AG04450 (cell line): ENCODE measurements around the gene MPV17L2. TPM values are rescaled to one million over a fixed set of nuclear protein-coding genes. Genes with fewer than 3 reads are reported as not detected.

Source experiments
- CTCF ChIA-PET: fragments of 300-600, 350-600 bp; formaldehyde crosslinking; extraction: SDS; loops from one replicate; lab custom pipeline; 2022; ENCODE audit warnings: antibody characterized with exemption, inconsistent platforms; lab: Charles Lee
- POLR2A ChIA-PET: fragments of 350-600 bp; formaldehyde crosslinking; extraction: SDS; loops from one replicate; lab custom pipeline; 2021; ENCODE audit warnings: antibody characterized with exemption, inconsistent platforms; lab: Yijun Ruan, JAX
- DNase-seq: peaks from one replicate; pipeline ENCODE4 v3.0.0-alpha.2; 2011; ENCODE audit warnings: low read depth, low spot score
- H3K27ac ChIP-seq: one replicate; pipeline ENCODE4 v1.5.1; 2012; ENCODE audit warnings: low read depth, low read length, control low read depth
- H3K27me3 ChIP-seq: one replicate; pipeline ENCODE4 v1.6.0; 2012; ENCODE audit warnings: low read length; ENCODE audit not compliant: control insufficient read depth, insufficient read depth
- H3K4me3 ChIP-seq: 2 replicates; pipeline ENCODE4 v1.5.1; 2011; ENCODE audit warnings: mild to moderate bottlenecking, low read depth, low read length, control low read depth
- H3K9me3 ChIP-seq: 2 replicates; pipeline ENCODE4 v1.5.1; 2012; ENCODE audit warnings: low read length; ENCODE audit not compliant: control insufficient read depth, insufficient read depth
- polyA plus RNA-seq: library from polyadenylated mRNA; depleted of rRNA; stranded (reverse); fragments of >200 nt; gene quantifications from 2 replicates; pipeline ENCODE4 v1.2.3, GENCODE V29; 2011
- TF ChIP-seq, protein P1 (sequence below): IDR thresholded peaks from 2 replicates; pipeline ENCODE4 v1.5.1; 2011; ENCODE audit warnings: low read depth, low read length, control low read depth, inconsistent platforms

The MPV17L2 gene
- polyA plus RNA-seq, 1 experiment: 8.2 TPM

DNA sequence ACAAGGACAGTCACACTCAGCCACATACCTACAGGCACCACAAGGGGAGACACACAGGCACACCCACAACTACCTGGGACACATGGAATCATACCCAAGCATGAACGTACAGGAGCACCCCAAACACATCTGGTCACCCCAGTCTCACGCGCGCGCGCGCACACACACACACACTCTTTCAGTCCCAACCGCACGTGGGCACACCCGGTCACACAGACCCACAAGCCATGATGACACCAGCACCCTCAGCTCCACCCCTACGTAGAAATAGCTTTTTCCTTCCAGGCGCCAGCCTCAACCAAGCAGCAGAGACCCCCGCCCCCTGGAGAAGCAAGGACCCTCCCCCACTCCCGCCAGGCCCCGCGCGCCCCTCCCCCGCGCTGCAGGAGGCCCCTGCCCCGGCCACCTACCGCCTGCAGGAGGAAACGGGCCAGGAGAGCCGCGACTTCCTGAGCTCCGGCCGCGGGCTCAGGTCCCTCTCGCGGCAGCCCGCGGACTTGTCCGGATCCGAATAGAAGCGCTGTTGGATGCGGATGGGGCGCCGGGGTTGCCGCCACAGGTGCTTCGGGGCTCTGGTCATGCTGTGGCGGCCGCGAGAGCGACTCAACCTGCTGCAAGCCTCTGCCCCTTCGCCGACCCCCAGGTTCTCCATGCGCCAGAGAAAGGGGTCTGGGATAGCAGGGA, 39.7 kb downstream of the MPV17L2 start:
- Histone ChIP-seq H3K4me3 (no peak overlapping the region), H3K27me3 (peaks cover 31% of the 10 kb centered on the region), H3K27ac (no peak overlapping the region), H3K9me3 (peaks cover 12% of the 10 kb centered on the region)
- CTCF ChIA-PET: interaction anchor here (0.6 to 1.2 kb wide), 4 partner anchors 25 to 119 kb away, joined by 3 to 4 read pairs (median 3); no protein-coding TSS in a partner anchor
- no peak for DNase-seq
- TF ChIP-seq, protein P1, sequence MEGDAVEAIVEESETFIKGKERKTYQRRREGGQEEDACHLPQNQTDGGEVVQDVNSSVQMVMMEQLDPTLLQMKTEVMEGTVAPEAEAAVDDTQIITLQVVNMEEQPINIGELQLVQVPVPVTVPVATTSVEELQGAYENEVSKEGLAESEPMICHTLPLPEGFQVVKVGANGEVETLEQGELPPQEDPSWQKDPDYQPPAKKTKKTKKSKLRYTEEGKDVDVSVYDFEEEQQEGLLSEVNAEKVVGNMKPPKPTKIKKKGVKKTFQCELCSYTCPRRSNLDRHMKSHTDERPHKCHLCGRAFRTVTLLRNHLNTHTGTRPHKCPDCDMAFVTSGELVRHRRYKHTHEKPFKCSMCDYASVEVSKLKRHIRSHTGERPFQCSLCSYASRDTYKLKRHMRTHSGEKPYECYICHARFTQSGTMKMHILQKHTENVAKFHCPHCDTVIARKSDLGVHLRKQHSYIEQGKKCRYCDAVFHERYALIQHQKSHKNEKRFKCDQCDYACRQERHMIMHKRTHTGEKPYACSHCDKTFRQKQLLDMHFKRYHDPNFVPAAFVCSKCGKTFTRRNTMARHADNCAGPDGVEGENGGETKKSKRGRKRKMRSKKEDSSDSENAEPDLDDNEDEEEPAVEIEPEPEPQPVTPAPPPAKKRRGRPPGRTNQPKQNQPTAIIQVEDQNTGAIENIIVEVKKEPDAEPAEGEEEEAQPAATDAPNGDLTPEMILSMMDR: no peak
- POLR2A ChIA-PET: no interaction called here

DNA sequence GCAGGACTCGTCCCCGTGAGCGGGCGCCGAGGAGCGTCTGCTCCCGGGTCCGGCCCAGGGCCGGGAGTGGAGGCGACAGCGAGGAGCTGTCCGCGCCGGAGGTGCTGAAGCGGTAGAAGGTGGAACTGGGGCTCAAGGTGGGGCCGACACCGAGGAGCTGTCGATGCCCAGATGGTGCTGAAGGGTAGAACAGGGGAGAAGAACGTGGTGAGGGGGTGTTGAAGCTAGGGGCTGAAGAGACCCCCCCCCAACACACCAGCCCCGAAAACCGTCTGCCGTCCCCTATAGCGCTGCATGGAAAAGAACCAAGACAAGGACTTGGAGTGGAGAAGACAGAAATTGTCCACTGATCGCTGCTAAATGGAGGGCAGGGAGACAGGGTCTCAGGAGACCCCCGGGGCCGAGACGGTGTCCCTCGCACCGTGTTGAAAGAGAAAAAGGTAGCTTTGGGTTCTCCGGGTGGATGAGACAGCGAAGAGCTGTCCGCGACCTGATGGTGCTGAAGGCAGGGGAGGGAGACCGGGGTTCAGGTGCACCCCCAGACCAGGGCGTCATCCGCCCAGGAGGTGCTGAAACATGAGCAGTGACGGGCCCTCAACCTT, 40.3 kb downstream of the MPV17L2 start:
- Histone ChIP-seq H3K4me3 (no peak overlapping the region), H3K27me3 (peaks cover 31% of the 10 kb centered on the region), H3K27ac (no peak overlapping the region), H3K9me3 (peaks cover 12% of the 10 kb centered on the region)
- ChIA-PET POLR2A (interaction anchor here (0.6 kb wide), 1 partner anchor 8 kb away, joined by 4 read pairs; no protein-coding TSS in a partner anchor), CTCF (interaction anchor here (0.8 kb wide), 1 partner anchor 41 kb away, joined by 3 read pairs; no protein-coding TSS in a partner anchor)
- TF ChIP-seq, protein P1: no peak
- DNase-seq: no peak

DNA sequence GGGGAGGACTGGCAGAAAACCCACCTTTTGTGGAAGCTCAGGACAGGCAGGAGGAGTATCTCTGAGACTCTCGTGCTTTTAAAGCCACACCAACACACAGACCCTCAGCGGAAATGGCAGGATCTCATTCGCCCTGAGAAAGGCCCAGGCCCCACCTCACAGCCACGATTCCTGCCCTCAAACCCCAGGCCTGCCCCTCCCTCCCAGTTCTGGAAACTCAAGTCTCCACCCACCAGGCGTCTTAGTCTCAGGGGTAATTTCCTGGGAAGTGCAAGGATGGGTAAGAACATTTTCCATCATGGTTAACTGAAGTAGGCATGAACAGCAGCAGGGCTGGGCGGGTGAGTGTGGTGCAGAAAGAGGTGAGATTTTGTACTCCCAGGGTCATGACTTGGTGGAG, 41.2 kb downstream of the MPV17L2 start:
- no peak for DNase-seq
- CTCF ChIA-PET: no interaction called here
- Histone ChIP-seq H3K9me3 (peaks cover 12% of the 10 kb centered on the region), H3K27ac (no peak overlapping the region), H3K27me3 (peaks cover 31% of the 10 kb centered on the region), H3K4me3 (no peak overlapping the region)
- TF ChIP-seq, protein P1: no peak
- POLR2A ChIA-PET: no interaction called here

DNA sequence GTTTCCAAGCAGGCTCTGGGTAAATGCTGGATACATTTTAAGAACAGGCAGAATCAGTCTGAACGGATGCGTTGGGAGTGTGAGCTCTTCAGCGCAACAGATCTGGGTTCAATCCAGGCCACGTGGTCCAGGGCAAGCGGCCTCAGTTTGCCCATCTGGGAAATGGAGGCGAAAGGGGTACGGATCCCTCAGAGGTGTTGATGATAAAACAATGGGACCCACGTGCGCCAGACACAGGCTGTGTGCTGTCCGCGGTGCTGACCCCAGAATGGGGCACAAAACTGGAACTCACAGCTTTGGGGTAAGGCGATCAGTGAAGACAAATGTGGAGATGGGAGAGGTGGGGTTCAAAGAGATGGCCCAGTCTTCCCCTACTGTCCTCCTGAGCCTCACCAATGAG, 46.3 kb downstream of the MPV17L2 start:
- Histone ChIP-seq H3K27me3 (peaks cover 5% of the 10 kb centered on the region), H3K9me3 (no peaks in the 10 kb centered on the region), H3K4me3 (no peak overlapping the region), H3K27ac (no peak overlapping the region)
- TF ChIP-seq, protein P1: no peak
- ChIA-PET CTCF (interaction anchor here (0.6 to 1.3 kb wide), 3 partner anchors 10 to 31 kb away, joined by 3 to 4 read pairs (median 3); no protein-coding TSS in a partner anchor), POLR2A (interaction anchor here (0.6 kb wide), 1 partner anchor 41 kb away, joined by 4 read pairs; no protein-coding TSS in a partner anchor)
- DNase-seq: no peak

DNA sequence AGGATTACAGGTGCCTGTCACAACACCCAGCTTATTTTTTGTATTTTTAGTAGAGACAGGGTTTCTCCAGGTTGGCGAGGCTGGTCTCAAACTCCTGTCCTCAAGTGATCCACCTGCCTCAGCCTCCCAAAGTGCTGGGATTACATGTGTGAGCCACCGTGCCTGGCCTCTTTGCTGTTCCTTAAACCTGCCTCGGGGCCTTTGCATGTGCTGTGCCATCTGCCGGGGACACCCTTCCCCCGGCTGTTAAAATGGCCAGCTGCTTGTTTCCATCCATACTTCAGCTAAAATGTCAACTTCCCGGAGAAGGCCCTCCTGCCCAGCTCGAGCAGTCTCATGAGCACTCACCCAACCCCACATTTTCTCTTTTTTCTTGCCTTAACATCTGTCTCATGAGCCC, 52.3 kb downstream of the MPV17L2 start:
- POLR2A ChIA-PET: no interaction called here
- H3K4me3 ChIP-seq: no peak overlapping the region
- DNase-seq: no peak
- H3K9me3 ChIP-seq: peaks cover 4% of the 10 kb centered on the region; the same call in 1 of the 2 replicates
- TF ChIP-seq, protein P1: no peak
- CTCF ChIA-PET: interaction anchor here (0.7 to 2.1 kb wide), 2 partner anchors 37 to 85 kb away, joined by 3 to 8 read pairs; no protein-coding TSS in a partner anchor
- H3K27ac ChIP-seq: no peak overlapping the region
- H3K27me3 ChIP-seq: no peaks in the 10 kb centered on the region
